Left ventricle myocardium inferior (tissue), 1 donor: ENCODE data around the gene HOXD11. TPM values are rescaled to one million over a fixed set of nuclear protein-coding genes. Genes with fewer than 3 reads are reported as not detected.

Source experiments
- DNase-seq: peaks from one replicate; pipeline ENCODE4 v3.0.0-alpha.2; 2020
- H3K27ac ChIP-seq: fragments of 200-600 bp; replicated peaks from 2 replicates; pipeline ENCODE4 v1.8.0; 2021
- H3K27me3 ChIP-seq: fragments of 200-600 bp; 2 replicates; pipeline ENCODE4 v1.8.0; 2021; ENCODE audit warnings: low read depth
- H3K36me3 ChIP-seq: fragments of 200-600 bp; 2 replicates; pipeline ENCODE4 v1.8.0; 2021
- H3K4me1 ChIP-seq: fragments of 200-600 bp; 2 replicates; pipeline ENCODE4 v1.8.0; 2021
- H3K4me3 ChIP-seq: fragments of 200-600 bp; 2 replicates; pipeline ENCODE4 v1.8.0; 2021; ENCODE audit warnings: mild to moderate bottlenecking, moderate library complexity
- H3K9me3 ChIP-seq: fragments of 200-600 bp; replicated peaks from 2 replicates; pipeline ENCODE4 v1.8.0; 2021
- CTCF ChIP-seq: fragments of 200-600 bp; IDR thresholded peaks from 2 replicates; pipeline ENCODE4 v1.8.0; 2021; ENCODE audit warnings: antibody characterized with exemption, mild to moderate bottlenecking, borderline replicate concordance
- intact Hi-C: fragments of 100-400 bp; cut with micrococcal nuclease; formaldehyde crosslinking; loops from one replicate; pipeline ENCODE4 v1.11.0; 2022
- total RNA-seq: library from RNA; stranded (reverse); fragmentation: NEBNext Ultra II Directional; extraction: Animal tissue kit (Norgen Biotek cat#: 25700); gene quantifications from one replicate; pipeline ENCODE4 v1.2.1, GENCODE V29; 2021
- donor health status: DM: no; HTN: yes; CAD: no; lungs with severe emphysema.

HOXD11 gene
- total RNA-seq, 1 donor from 2014 or later: not detected

- Histone ChIP-seq H3K27ac (no peak overlapping the region), H3K27me3 (peaks cover 100% of the 10 kb centered on the region), H3K9me3 (no peaks in the 10 kb centered on the region), H3K36me3 (no peaks in the 10 kb centered on the region), H3K4me3 (peak overlapping the region; percentile 2), H3K4me1 (peaks cover 21% of the 10 kb centered on the region)
- intact Hi-C loops: no loop called here
- DNase-seq: no peak
- TF ChIP-seq CTCF: no peak
Observed at GRCh38 chr2:176152350-176153181, 45.5 kb downstream of the HOXD11 start.

GRCh38 chr2:176154576-176155252 is 47.6 kb downstream of the HOXD11 start:
- no peak overlapping the region for H3K4me3 ChIP-seq
- peaks cover 100% of the 10 kb centered on the region for H3K27me3 ChIP-seq
- H3K27ac ChIP-seq: no peak overlapping the region
- intact Hi-C loops: no loop called here
- peaks cover 39% of the 10 kb centered on the region for H3K4me1 ChIP-seq
- DNase-seq: no peak
- H3K36me3 ChIP-seq: no peaks in the 10 kb centered on the region
- TF ChIP-seq CTCF: no peak
- H3K9me3 ChIP-seq: no peaks in the 10 kb centered on the region

- H3K9me3 ChIP-seq: no peaks in the 10 kb centered on the region
- H3K4me3 ChIP-seq: no peak overlapping the region
- DNase-seq: no peak
- no peak overlapping the region for H3K27ac ChIP-seq
- H3K4me1 ChIP-seq: peaks cover 47% of the 10 kb centered on the region
- intact Hi-C loops: no loop called here
- no peaks in the 10 kb centered on the region for H3K36me3 ChIP-seq
- no peak for TF ChIP-seq CTCF
- peaks cover 100% of the 10 kb centered on the region for H3K27me3 ChIP-seq
Observed at GRCh38 chr2:176155356-176156044, 48.4 kb downstream of the HOXD11 start.

GRCh38 chr2:176156301-176156806 is 49.3 kb downstream of the HOXD11 start:
- TF ChIP-seq CTCF: no peak
- peaks cover 50% of the 10 kb centered on the region for H3K4me1 ChIP-seq
- H3K4me3 ChIP-seq: no peak overlapping the region
- DNase-seq: no peak
- H3K27ac ChIP-seq: no peak overlapping the region
- intact Hi-C loops: no loop called here
- H3K27me3 ChIP-seq: peaks cover 100% of the 10 kb centered on the region
- no peaks in the 10 kb centered on the region for H3K36me3 ChIP-seq
- H3K9me3 ChIP-seq: no peaks in the 10 kb centered on the region

GRCh38 chr2:176156807-176157498 is 49.9 kb downstream of the HOXD11 start, which contains the start of gene HOXD3:
Gene HOXD3 (plus strand): TSS chr2:176157307. CDS start chr2:176169115, 11,808 bp downstream.
- no peaks in the 10 kb centered on the region for H3K9me3 ChIP-seq
- TF ChIP-seq CTCF: no peak
- no peaks in the 10 kb centered on the region for H3K36me3 ChIP-seq
- peaks cover 100% of the 10 kb centered on the region for H3K27me3 ChIP-seq
- H3K4me1 ChIP-seq: peaks cover 44% of the 10 kb centered on the region
- H3K4me3 ChIP-seq: peak within 1 kb of the TSS; percentile 36
- H3K27ac ChIP-seq: no peak within 1 kb of the TSS
- intact Hi-C loops: no loop called here
- no peak for DNase-seq
